Fibroblast of lung (primary cell): Measurements from ENCODE around the gene WSCD2. TPM values are rescaled to one million over a fixed set of nuclear protein-coding genes. Genes with fewer than 3 reads are reported as not detected.

ENCODE experiments used
- DNase-seq, 2 donors: peaks; one replicate each; pipeline versions ENCODE4 v3.0.0 to v3.0.0-alpha.2; 2010; ENCODE audit warnings: low read depth in 2 of 2
- H2AFZ ChIP-seq: 2 replicates; pipeline ENCODE4 v1.5.1; 2012; ENCODE audit warnings: low read length, control low read depth, inconsistent platforms
- H3K27ac ChIP-seq: 2 replicates; pipeline ENCODE4 v1.5.1; 2011; ENCODE audit warnings: low read length, control low read depth; ENCODE audit not compliant: insufficient read depth
- H3K27me3 ChIP-seq: 2 replicates; pipeline ENCODE4 v1.5.1; 2011; ENCODE audit warnings: mild to moderate bottlenecking, low read length; ENCODE audit not compliant: control insufficient read depth, insufficient read depth
- H3K36me3 ChIP-seq: 2 replicates; pipeline ENCODE4 v1.5.1; 2011; ENCODE audit warnings: low read length; ENCODE audit not compliant: control insufficient read depth, insufficient read depth
- H3K4me1 ChIP-seq: 2 replicates; pipeline ENCODE4 v1.5.1; 2011; ENCODE audit warnings: low read length; ENCODE audit not compliant: control insufficient read depth, insufficient read depth; ENCODE audit errors: extremely low read depth
- H3K4me2 ChIP-seq: 2 replicates; pipeline ENCODE4 v1.5.1; 2011; ENCODE audit warnings: low read length, control low read depth; ENCODE audit not compliant: insufficient read depth; ENCODE audit errors: extremely low read depth
- H3K4me3 ChIP-seq, 4 experiments: fragments of 200-600 bp in 1 of 4; sonication (generic) in 1 of 4; replicated peaks in 1 of 4; 2 replicates each; pipeline ENCODE4 v1.5.1; 2011 to 2016; ENCODE audit warnings: low read length in 4 of 4, low read depth in 3 of 4, mild to moderate bottlenecking in 3 of 4, control low read depth in 2 of 4, inconsistent platforms in 1 of 4, mixed read lengths in 1 of 4; ENCODE audit not compliant: insufficient read depth in 1 of 4; ENCODE audit errors: control extremely low read depth in 1 of 4
- H3K79me2 ChIP-seq: 2 replicates; pipeline ENCODE4 v1.5.1; 2012; ENCODE audit warnings: mild to moderate bottlenecking, low read length, inconsistent platforms; ENCODE audit not compliant: control insufficient read depth, insufficient read depth
- H3K9ac ChIP-seq: 2 replicates; pipeline ENCODE4 v1.5.1; 2011; ENCODE audit warnings: mild to moderate bottlenecking, low read length, control low read depth; ENCODE audit not compliant: insufficient read depth
- H3K9me3 ChIP-seq: 2 replicates; pipeline ENCODE4 v1.5.1; 2012; ENCODE audit warnings: low read depth, low read length; ENCODE audit not compliant: control insufficient read depth, insufficient read depth
- H4K20me1 ChIP-seq: 2 replicates; pipeline ENCODE4 v1.5.1; 2011; ENCODE audit warnings: low read length; ENCODE audit not compliant: control insufficient read depth, insufficient read depth; ENCODE audit errors: extremely low read depth
- CTCF ChIP-seq, 2 donors: IDR thresholded peaks in 1 of 2; conservative IDR thresholded peaks in 1 of 2; 1 replicate in 1 of 2; 2 replicates in 1 of 2; pipeline ENCODE4 v1.5.1; 2011 to 2012; ENCODE audit warnings: low read length in 2 of 2, control low read depth in 1 of 2, inconsistent platforms in 1 of 2, low read depth in 1 of 2, mild to moderate bottlenecking in 1 of 2
- EZH2 ChIP-seq: IDR thresholded peaks from 2 replicates; pipeline ENCODE4 v1.5.1; 2012; ENCODE audit warnings: low read length, control low read depth, mild to moderate bottlenecking; ENCODE audit errors: missing control alignments
- polyA plus RNA-seq, 2 donors: library from polyadenylated mRNA; depleted of rRNA in 1 of 2; stranded (reverse) in 1 of 2; unstranded in 1 of 2; fragments of >200 nt; gene quantifications; 2 replicates each; pipeline ENCODE4 v1.2.1, GENCODE V29; 2011 to 2012; ENCODE audit warnings: missing spikeins in 1 of 2
- total RNA-seq: library from RNA; depleted of rRNA; stranded (reverse); fragments of >200 nt; gene quantifications from 2 replicates; pipeline ENCODE4 v1.2.1, GENCODE V29; 2014

WSCD2 gene
- total and polyA plus RNA-seq, 2 donors (not counting 1 experiment from before 2014, with no cell fraction given) = not detected

DNA sequence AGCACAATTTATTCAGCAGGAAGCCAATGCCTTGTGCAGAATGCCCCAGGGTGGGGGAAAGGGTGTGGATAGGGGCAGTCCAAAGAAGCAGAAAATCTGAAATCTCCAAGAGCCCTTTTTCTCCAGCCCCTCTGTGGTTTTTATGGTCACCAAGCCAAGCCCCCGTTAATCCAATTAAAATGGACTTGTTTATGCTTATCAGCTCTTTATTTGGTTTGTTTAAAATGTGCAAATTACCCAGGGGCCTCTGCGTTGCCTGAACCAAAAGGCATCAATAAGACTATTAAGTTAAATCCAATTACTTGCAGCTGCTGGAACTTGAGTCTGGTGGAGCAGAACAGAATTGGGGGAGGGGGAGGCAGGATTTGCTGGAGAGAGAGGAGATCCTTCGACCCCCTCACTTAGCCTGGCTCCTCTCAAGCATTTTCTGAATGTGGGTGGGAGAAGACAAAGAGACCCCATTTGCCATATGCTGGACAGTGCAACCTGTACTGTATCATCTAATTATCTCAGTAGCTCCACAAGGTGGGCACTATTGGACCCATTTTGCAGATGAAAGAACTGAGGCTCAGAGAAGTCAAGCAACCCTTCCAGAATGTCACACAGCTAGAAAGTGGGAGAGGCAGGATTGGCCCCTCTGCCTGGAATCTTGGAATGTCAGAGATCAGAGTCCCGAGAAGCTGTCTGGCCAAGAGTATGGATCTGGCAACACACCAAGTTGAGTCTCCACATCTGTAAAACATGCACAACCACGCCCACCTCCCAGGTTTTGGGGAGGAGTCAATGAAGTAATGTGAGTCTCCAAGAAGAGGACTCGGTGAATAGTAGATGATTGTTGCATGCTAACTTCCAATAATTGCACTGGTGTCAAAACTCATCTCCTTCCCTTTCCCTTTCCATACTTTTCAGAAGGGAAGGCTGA is 143.1 kb downstream of the WSCD2 start:
- H3K4me1 ChIP-seq = no peaks in the 10 kb centered on the region
- no peaks in the 10 kb centered on the region for H3K9me3 ChIP-seq
- no peak overlapping the region for H3K9ac ChIP-seq
- no peaks in the 10 kb centered on the region for H4K20me1 ChIP-seq
- H3K36me3 ChIP-seq = no peaks in the 10 kb centered on the region
- H3K27me3 ChIP-seq = no peaks in the 10 kb centered on the region
- no peak overlapping the region for H3K27ac ChIP-seq
- no peak overlapping the region for H3K4me3 ChIP-seq
- H3K4me2 ChIP-seq = no peak overlapping the region
- TF ChIP-seq CTCF (conservative IDR thresholded peaks at IDR 0.05 in 1 of 2, IDR thresholded peaks at IDR 0.05 in 1 of 2; ENCODE audit: low read depth in 1 of 2, low read length in 2 of 2) (no peak), EZH2 (no peak)
- no peaks in the 10 kb centered on the region for H3K79me2 ChIP-seq
- no peak overlapping the region for H2AFZ ChIP-seq
- no peak for DNase-seq

- Histone ChIP-seq H4K20me1 (no peaks in the 10 kb centered on the region), H3K36me3 (no peaks in the 10 kb centered on the region), H3K9ac (no peak overlapping the region), H3K4me1 (no peaks in the 10 kb centered on the region), H3K4me3 (no peak overlapping the region), H2AFZ (no peak overlapping the region), H3K79me2 (no peaks in the 10 kb centered on the region), H3K27me3 (no peaks in the 10 kb centered on the region), H3K4me2 (no peak overlapping the region), H3K27ac (no peak overlapping the region), H3K9me3 (no peaks in the 10 kb centered on the region)
- DNase-seq = no peak
- TF ChIP-seq EZH2 = no peak
- TF ChIP-seq CTCF (conservative IDR thresholded peaks at IDR 0.05 in 1 of 2, IDR thresholded peaks at IDR 0.05 in 1 of 2; ENCODE audit: low read depth in 1 of 2, low read length in 2 of 2) = no peak
Measured at GRCh38 chr12:108273217-108273616, 144.1 kb downstream of the WSCD2 start.

DNA sequence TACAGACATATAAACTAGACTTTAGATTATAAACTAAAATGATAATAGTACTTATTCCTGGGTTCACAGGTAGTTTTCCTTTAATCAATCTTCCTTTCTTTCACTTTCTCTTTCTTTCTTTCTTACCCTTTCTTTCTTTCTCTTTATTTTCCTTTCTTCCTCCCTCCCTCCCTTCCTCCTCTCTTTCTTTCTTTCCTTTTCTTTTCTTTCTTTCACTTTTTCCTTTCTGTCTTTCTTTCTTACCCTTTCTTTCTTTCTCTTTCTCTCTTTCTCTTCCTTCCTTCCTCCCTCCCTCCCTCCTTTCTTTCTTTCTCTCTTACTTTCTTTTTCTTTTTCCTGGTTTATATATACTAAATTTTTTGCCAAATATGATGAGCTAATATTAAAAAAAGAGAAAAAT is 148.5 kb downstream of the WSCD2 start:
- Histone ChIP-seq H3K4me3 (no peak overlapping the region), H3K9me3 (no peaks in the 10 kb centered on the region), H3K36me3 (no peaks in the 10 kb centered on the region), H3K4me2 (no peak overlapping the region), H3K4me1 (no peaks in the 10 kb centered on the region), H3K27ac (no peak overlapping the region), H3K27me3 (no peaks in the 10 kb centered on the region), H3K9ac (no peak overlapping the region), H4K20me1 (no peaks in the 10 kb centered on the region), H3K79me2 (no peaks in the 10 kb centered on the region), H2AFZ (no peak overlapping the region)
- DNase-seq = no peak
- TF ChIP-seq EZH2 (no peak), CTCF (conservative IDR thresholded peaks at IDR 0.05 in 1 of 2, IDR thresholded peaks at IDR 0.05 in 1 of 2; ENCODE audit: low read depth in 1 of 2, low read length in 2 of 2) (no peak)
